GM19467 (cell line): ENCODE measurements around the gene ATP8A2.

ENCODE experiments used
- ATAC-seq: cut with Tn5 transposase; IDR thresholded peaks from one replicate; pipeline ENCODE4 v1.9.1; 2021; ENCODE audit warnings: mild to moderate bottlenecking, moderate library complexity; ENCODE audit not compliant: unreplicated experiment

Gene ATP8A2

GRCh38 chr13:25616674-25617073 lies 244.9 kb downstream of the ATP8A2 start:
- ATAC-seq = no peak

GRCh38 chr13:25619897-25620296 lies 248.1 kb downstream of the ATP8A2 start:
- ATAC-seq = no peak

GRCh38 chr13:25625414-25625813 lies 253.6 kb downstream of the ATP8A2 start:
- ATAC-seq = no peak

- no peak for ATAC-seq
These were observed 258.6 kb downstream of the ATP8A2 start for GRCh38 chr13:25630329-25630900.

GRCh38 chr13:25632166-25632888 lies 260.6 kb downstream of the ATP8A2 start:
- no peak for ATAC-seq

GRCh38 chr13:25633093-25633492 lies 261.3 kb downstream of the ATP8A2 start:
- ATAC-seq = no peak

GRCh38 chr13:25645681-25646080 lies 273.9 kb downstream of the ATP8A2 start:
- ATAC-seq = no peak

- ATAC-seq = no peak
These were observed 277.3 kb downstream of the ATP8A2 start for GRCh38 chr13:25649001-25649633.

- no peak for ATAC-seq
These were observed 281.0 kb downstream of the ATP8A2 start for GRCh38 chr13:25652764-25653163.

GRCh38 chr13:25654322-25654721 lies 282.5 kb downstream of the ATP8A2 start:
- ATAC-seq = no peak

GRCh38 chr13:25657157-25657556 lies 285.4 kb downstream of the ATP8A2 start:
- ATAC-seq = no peak

- ATAC-seq = no peak
These were observed 287.5 kb downstream of the ATP8A2 start for GRCh38 chr13:25659091-25659795.

- no peak for ATAC-seq
These were observed 289.2 kb downstream of the ATP8A2 start for GRCh38 chr13:25660996-25661395.

- no peak for ATAC-seq
These were observed 290.7 kb downstream of the ATP8A2 start for GRCh38 chr13:25662516-25662915.

- no peak for ATAC-seq
These were observed 296.6 kb downstream of the ATP8A2 start for GRCh38 chr13:25668345-25668744.

- no peak for ATAC-seq
These were observed 301.9 kb downstream of the ATP8A2 start for GRCh38 chr13:25673711-25674110.

- ATAC-seq = no peak
These were observed 302.6 kb downstream of the ATP8A2 start for GRCh38 chr13:25674371-25674770.

- ATAC-seq = no peak
These were observed 303.3 kb downstream of the ATP8A2 start for GRCh38 chr13:25675060-25675459.

GRCh38 chr13:25677956-25678355 lies 306.2 kb downstream of the ATP8A2 start:
- ATAC-seq = no peak

- ATAC-seq = no peak
These were observed 306.6 kb downstream of the ATP8A2 start for GRCh38 chr13:25678398-25678797.

- ATAC-seq = no peak
These were observed 307.4 kb downstream of the ATP8A2 start for GRCh38 chr13:25679159-25679558.

- ATAC-seq = no peak
These were observed 308.2 kb downstream of the ATP8A2 start for GRCh38 chr13:25679936-25680335.
